ENCODE measurements around the gene COQ6.
"Not testable (repeated sequence)": the region's sequence is repeated elsewhere in the genome, so short reads cannot be mapped to it uniquely, and the experiment has no call there.

The COQ6 gene

DNA sequence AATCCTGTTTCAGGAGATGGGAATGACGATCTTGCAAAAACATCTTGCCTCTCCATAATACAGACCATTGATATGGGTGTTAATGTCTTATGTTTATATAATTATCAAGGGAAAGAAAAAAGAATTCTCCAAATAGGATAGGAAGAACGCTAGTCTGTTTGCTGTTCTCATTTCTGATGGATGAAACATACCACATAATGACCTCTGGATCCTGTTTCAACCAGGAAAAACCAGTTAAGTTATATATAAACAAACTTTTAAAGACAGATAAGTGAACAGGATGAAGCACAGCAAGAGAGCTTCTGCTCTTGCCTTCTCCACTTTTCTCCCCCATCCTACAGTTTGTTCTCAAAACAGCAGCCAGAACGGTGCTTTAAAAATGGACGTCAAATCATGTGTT, 27.8 kb downstream of the COQ6 start:
- no peak for DNase-seq (ENCODE audit: low read depth in 2 of 2)

DNA sequence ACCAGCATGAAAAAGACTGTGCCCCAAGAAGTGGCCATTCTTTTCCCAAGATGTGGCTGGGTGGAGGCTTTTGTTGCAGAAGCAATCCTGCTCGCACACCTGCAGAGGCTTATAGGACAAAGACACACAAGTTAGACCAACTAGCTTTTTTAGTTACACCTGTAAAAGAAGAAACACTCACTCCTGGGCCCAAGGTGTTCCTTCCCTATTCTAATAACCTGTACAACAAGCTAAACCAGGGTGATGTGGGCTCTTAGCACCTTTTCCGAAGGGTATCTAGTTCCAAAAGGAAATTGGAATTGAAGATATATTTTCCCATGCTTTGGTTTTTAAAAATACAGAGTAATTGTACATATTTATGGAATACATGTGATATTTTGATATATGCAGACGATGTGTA, 38.0 kb downstream of the COQ6 start:
- DNase-seq (ENCODE audit: low read depth in 2 of 2), result no peak

DNA sequence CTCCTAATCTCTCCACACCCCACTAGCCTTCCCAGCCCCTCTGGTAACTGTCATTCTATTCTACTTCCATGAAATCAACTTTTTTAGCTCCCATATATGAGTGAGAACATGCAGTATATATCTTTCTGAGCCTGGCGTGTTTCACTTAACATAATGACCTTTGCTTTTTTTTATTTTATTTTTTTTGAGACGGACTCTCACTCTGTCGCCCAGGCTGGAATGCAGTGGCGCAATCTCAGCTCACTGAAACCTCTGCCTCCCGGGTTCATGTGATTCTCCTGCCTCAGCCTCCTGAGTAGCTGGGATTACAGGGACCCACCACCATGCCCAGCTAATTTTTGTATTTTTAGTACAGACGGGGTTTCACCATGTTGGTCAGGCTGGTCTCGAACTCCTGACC, 38.6 kb downstream of the COQ6 start:
- DNase-seq (ENCODE audit: low read depth in 2 of 2), result not testable (repeated sequence)

DNA sequence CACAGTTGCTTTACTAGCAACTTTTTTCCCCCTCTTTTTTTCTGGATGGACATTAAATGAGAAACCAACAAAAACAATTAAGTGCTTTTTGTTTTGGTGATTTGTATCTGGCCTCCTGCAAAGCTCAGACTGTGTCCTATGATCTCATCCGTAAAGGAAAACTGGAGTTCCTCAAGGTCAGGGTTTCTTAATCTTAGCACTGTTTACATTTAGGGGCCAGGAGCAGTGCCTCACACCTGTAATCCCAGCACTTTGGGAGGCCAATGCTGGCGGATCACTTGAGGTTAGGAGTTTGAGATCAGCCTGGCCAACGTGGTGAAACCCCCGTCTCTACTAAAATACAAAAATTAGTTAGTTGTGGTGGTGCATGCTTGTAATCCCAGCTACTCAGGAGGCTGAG, 41.0 kb downstream of the COQ6 start:
- DNase-seq (ENCODE audit: low read depth in 2 of 2), result no peak

DNA sequence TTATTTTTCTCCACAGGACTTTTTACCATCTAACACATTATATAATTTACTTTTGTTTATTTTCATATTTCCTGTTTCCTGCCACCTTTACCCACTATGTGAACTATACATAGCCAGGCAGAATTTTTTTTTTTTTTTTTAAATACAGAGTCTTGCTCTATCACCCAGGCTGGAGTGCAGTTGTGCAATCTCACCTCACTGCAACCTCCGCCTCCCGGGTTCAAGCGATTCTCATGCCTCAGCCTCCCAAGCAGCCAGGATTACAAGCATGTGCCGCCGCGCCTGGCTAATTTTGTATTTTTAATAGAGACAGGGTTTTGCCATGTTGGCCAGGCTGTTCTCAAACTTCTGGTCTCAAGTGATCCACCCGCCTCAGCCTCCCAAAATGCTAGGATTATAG, 44.8 kb downstream of the COQ6 start:
- DNase-seq (ENCODE audit: low read depth in 2 of 2), result not testable (repeated sequence)

DNA sequence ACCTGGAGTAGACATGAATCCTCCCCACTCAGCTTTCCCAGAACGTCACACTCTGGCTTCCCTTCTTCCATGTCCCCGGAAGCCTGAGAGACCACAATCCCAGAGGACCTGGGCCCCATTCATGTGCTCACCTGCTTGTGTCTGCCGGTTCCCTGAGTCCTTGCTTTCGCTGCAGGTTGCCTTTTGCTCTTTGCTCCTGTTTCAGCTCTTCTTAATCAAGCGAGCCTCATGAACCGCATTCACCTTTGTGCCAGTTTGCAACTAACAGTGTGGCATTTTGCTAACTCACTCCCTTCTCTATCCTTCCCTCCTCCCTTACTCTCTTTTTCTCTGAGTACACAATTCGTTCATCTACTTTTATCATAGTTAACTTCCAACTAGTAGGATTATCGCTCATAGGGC, 45.9 kb downstream of the COQ6 start:
- no peak for DNase-seq (ENCODE audit: low read depth in 2 of 2)

DNA sequence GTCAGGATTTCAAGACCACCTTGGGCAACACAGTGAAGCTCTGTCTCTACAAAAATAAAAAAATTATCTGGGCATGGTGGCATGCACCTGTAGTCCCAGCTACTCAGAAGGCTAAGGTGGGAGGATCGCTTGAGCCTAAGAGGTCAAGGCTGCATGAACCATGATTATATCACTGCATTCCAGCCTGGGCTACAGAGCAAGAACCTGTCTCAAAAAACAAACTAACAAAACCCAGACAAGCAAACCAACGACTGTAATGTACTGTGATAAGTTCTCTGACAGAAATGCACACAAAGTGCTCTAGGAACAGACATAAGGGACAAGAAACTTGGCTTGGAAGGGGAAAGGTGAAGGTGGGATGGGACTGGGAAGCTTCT, 46.6 kb downstream of the COQ6 start:
- no peak for DNase-seq (ENCODE audit: low read depth in 2 of 2)

DNA sequence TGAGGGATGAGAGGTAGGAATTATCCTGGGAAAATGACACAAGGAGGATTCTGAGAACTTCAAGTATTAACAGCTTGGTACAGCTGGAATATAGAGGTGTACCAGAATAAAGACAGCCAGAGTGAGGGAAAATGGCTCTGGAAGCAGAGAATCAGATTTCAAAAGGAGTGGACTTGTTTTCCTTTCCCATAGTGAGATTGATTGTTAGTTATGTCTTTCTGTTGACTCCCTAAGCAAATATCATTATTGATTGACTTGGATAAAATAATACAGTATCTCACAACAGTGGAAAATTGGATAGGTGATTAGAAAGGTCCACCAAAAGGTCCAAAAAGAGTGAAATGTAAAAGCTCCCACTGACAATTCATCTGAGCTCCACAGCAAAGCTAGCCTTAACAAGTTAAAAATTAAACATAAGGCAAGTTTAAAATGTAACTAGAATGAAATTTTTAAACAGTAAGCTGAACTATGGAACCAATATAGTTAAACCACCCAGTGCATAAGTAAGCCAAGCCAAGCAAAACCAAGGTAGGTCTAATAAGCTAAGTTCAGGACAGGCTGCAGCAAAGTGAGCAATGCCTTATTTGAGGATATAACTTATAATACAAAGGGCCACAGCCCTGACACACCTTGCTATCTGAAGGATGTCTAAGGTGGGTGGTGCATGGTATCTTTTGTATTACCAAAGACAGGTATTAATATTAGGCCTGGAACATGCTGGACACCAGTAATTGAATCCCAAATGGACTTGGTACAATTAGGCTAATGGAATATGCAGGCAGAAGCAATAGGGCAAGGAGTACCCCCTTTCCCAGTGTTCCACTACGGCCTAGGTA, 47.2 kb downstream of the COQ6 start:
- DNase-seq (ENCODE audit: low read depth in 2 of 2), result no peak

DNA sequence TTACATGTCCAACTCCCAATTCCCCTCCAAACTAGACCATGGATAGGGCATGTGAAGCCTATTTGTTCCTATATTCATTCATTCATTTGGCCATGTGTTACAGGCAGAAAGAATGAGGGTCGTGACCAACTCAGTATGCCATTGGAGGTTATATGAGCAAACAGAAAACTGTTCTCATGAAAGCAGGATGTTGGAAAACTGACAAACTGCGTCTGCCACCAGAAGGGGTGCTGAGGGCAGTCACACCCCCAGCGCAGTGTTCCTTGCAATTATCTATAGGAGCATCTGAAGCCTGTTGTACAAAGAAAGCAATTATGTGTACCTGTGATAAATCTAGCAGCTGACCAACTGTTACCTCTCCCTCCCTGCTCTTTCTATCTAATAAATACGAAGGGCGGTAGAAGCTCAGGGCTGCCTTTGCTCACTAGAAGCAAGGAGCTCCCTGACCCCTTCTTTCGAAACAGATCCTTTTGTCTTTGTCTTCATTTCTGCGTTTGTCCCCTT, 47.9 kb downstream of the COQ6 start:
- no peak for DNase-seq (ENCODE audit: low read depth in 2 of 2)

DNA sequence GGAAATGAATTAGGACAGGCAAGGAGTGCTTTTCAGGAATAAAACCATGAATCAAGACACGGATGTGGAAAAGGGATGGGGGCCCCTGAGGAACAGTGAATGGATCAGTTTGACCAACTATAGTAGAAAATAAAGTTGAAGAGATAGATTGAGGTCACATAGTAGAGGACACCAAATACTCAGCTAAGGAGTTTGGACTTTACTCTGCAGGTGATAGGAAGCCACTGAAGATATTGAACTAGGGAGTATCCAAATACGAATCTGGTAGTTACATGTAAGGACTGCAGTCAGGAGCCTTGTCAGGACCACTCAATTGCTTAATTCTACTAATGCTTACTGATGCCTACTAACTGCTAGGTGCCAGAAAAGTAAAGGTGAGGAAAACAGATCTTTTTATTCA, 48.6 kb downstream of the COQ6 start:
- DNase-seq (ENCODE audit: low read depth in 2 of 2), result no peak

DNA sequence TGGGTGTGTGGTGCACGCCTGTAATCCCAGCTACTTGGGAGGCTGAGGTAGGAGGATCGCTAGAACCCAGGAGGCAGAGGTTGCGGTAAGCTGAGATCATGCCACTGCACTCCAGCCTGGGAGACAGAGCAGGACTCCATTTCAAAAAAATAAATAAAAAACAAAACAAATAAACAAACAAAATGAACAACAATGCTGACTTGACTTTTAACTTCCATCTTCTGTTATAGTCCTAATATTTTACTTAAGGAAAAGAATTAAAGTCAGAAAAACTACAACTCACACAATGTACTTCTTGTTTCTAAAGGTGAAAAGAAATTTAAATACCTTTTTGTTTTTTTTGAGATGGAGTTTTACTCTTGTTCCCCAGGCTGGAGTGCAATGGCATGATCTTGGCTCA, 55.6 kb downstream of the COQ6 start:
- DNase-seq (ENCODE audit: low read depth in 2 of 2), result not testable (repeated sequence)

DNA sequence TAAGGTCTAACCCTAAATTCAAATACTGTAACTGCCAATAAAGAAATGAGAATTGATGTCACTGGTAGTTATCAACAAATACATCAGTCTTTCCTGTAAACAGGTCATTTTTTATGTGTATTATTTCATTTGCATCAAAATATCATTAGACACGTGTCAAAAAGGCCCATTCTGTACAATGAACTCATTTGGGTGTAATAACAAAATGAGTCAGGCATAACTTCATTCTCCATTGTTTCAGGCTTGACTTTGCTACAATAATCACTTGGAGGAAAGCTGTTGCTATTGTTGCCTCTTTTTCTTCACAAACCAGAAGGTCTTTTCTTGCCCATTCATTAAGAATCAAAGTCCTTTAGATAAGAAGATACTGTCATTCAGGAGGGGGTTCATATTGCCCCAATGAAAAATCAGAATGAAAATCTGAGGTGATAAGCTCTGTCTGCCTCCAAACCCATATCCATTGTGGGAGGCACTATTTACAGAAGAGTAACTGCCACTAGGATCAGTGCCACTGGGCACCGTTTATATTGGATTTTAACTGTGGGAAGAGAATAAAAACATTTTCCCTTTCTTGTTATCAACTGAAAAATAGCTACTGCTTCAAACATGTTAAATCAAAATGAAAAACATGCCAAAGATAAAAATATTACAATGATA, 58.9 kb downstream of the COQ6 start:
- DNase-seq (ENCODE audit: low read depth in 2 of 2), result no peak
